ENCODE data around the gene CGREF1.

CGREF1 gene

GRCh38 chr2:27158468-27158867 lies 39.5 kb upstream of the CGREF1 start:
- no peak overlapping the region for H3K4me2 ChIP-seq (ENCODE audit: low read length)
- no peak overlapping the region for H3K9ac ChIP-seq (ENCODE audit: low read length)
- H3K79me1 ChIP-seq (ENCODE audit: low read length): no peaks in the 10 kb centered on the region
- no peak overlapping the region for H3K18ac ChIP-seq (ENCODE audit: low read length)
- H3K4me1 ChIP-seq (ENCODE audit: control insufficient read depth, low read depth, low read length): no peaks in the 10 kb centered on the region
- no peak overlapping the region for H2BK120ac ChIP-seq (ENCODE audit: low read depth, low read length)
- H4K5ac ChIP-seq (ENCODE audit: low read length): no peak overlapping the region
- no peaks in the 10 kb centered on the region for H3K36me3 ChIP-seq (ENCODE audit: control insufficient read depth, insufficient read depth, low read length)
- no peak overlapping the region for H3K4me3 ChIP-seq (ENCODE audit: low read length)
- no peak overlapping the region for H3K56ac ChIP-seq (ENCODE audit: low read length)
- DNase-seq: no peak
- no peak overlapping the region for H2BK5ac ChIP-seq (ENCODE audit: low read length)
- no peak overlapping the region for H4K8ac ChIP-seq (ENCODE audit: low read depth, low read length)
- H3K27ac ChIP-seq (ENCODE audit: low read depth, low read length): no peak overlapping the region
- no peaks in the 10 kb centered on the region for H3K27me3 ChIP-seq (ENCODE audit: insufficient read depth, low read length, poor library complexity)
- H3K4ac ChIP-seq (ENCODE audit: low read depth, low read length): no peak overlapping the region
- H3K23ac ChIP-seq (ENCODE audit: low read length): no peak overlapping the region
- no peaks in the 10 kb centered on the region for H3K79me2 ChIP-seq (ENCODE audit: control insufficient read depth, insufficient read depth, low read length)
- no peak overlapping the region for H2AK5ac ChIP-seq (ENCODE audit: low read length)
- H2BK15ac ChIP-seq (replicated peaks; ENCODE audit: low read depth): no peak overlapping the region
- no CpG with 5 or more reads among the region's 6 CpGs for WGBS (ENCODE audit: extremely low coverage, insufficient coverage, low lambda C conversion rate)

GRCh38 chr2:27155069-27155520 lies 36.2 kb upstream of the CGREF1 start:
- DNase-seq: no peak
- H3K27me3 ChIP-seq (ENCODE audit: insufficient read depth, low read length, poor library complexity): no peaks in the 10 kb centered on the region
- H2BK5ac ChIP-seq (ENCODE audit: low read length): no peak overlapping the region
- H3K9ac ChIP-seq (ENCODE audit: low read length): no peak overlapping the region
- H2AK5ac ChIP-seq (ENCODE audit: low read length): no peak overlapping the region
- H2BK120ac ChIP-seq (ENCODE audit: low read depth, low read length): no peak overlapping the region
- no peak overlapping the region for H3K4ac ChIP-seq (ENCODE audit: low read depth, low read length)
- no peaks in the 10 kb centered on the region for H3K79me1 ChIP-seq (ENCODE audit: low read length)
- H3K18ac ChIP-seq (ENCODE audit: low read length): no peak overlapping the region
- H4K5ac ChIP-seq (ENCODE audit: low read length): no peak overlapping the region
- H3K4me1 ChIP-seq (ENCODE audit: control insufficient read depth, low read depth, low read length): no peaks in the 10 kb centered on the region
- no peak overlapping the region for H3K4me3 ChIP-seq (ENCODE audit: low read length)
- no peak overlapping the region for H3K23ac ChIP-seq (ENCODE audit: low read length)
- no peak overlapping the region for H3K27ac ChIP-seq (ENCODE audit: low read depth, low read length)
- H4K8ac ChIP-seq (ENCODE audit: low read depth, low read length): no peak overlapping the region
- H2BK15ac ChIP-seq (replicated peaks; ENCODE audit: low read depth): no peak overlapping the region
- H3K36me3 ChIP-seq (ENCODE audit: control insufficient read depth, insufficient read depth, low read length): no peaks in the 10 kb centered on the region
- no CpG with 5 or more reads among the region's 9 CpGs for WGBS (ENCODE audit: extremely low coverage, insufficient coverage, low lambda C conversion rate)
- H3K4me2 ChIP-seq (ENCODE audit: low read length): no peak overlapping the region
- no peak overlapping the region for H3K56ac ChIP-seq (ENCODE audit: low read length)
- H3K79me2 ChIP-seq (ENCODE audit: control insufficient read depth, insufficient read depth, low read length): no peaks in the 10 kb centered on the region

- H2BK5ac ChIP-seq (ENCODE audit: low read length): no peak overlapping the region
- no peaks in the 10 kb centered on the region for H3K4me1 ChIP-seq (ENCODE audit: control insufficient read depth, low read depth, low read length)
- no peaks in the 10 kb centered on the region for H3K27me3 ChIP-seq (ENCODE audit: insufficient read depth, low read length, poor library complexity)
- H3K79me1 ChIP-seq (ENCODE audit: low read length): no peaks in the 10 kb centered on the region
- H2BK15ac ChIP-seq (replicated peaks; ENCODE audit: low read depth): no peak overlapping the region
- H2AK5ac ChIP-seq (ENCODE audit: low read length): no peak overlapping the region
- no peak for DNase-seq
- H2BK120ac ChIP-seq (ENCODE audit: low read depth, low read length): no peak overlapping the region
- no peak overlapping the region for H3K27ac ChIP-seq (ENCODE audit: low read depth, low read length)
- no peak overlapping the region for H4K5ac ChIP-seq (ENCODE audit: low read length)
- WGBS (ENCODE audit: extremely low coverage, insufficient coverage, low lambda C conversion rate): no CpG with 5 or more reads among the region's 6 CpGs
- no peak overlapping the region for H3K18ac ChIP-seq (ENCODE audit: low read length)
- no peak overlapping the region for H3K9ac ChIP-seq (ENCODE audit: low read length)
- no peak overlapping the region for H3K4me2 ChIP-seq (ENCODE audit: low read length)
- H3K4me3 ChIP-seq (ENCODE audit: low read length): no peak overlapping the region
- H3K79me2 ChIP-seq (ENCODE audit: control insufficient read depth, insufficient read depth, low read length): no peaks in the 10 kb centered on the region
- no peak overlapping the region for H3K4ac ChIP-seq (ENCODE audit: low read depth, low read length)
- H3K23ac ChIP-seq (ENCODE audit: low read length): no peak overlapping the region
- no peak overlapping the region for H4K8ac ChIP-seq (ENCODE audit: low read depth, low read length)
- no peaks in the 10 kb centered on the region for H3K36me3 ChIP-seq (ENCODE audit: control insufficient read depth, insufficient read depth, low read length)
- no peak overlapping the region for H3K56ac ChIP-seq (ENCODE audit: low read length)
These were observed 35.6 kb upstream of the CGREF1 start for GRCh38 chr2:27154488-27154887.

- Histone ChIP-seq H2BK5ac (ENCODE audit: low read length) (no peak overlapping the region), H3K4me2 (ENCODE audit: low read length) (no peak overlapping the region), H3K4me3 (ENCODE audit: low read length) (no peak overlapping the region), H2BK120ac (ENCODE audit: low read depth, low read length) (no peak overlapping the region), H2BK15ac (replicated peaks; ENCODE audit: low read depth) (no peak overlapping the region), H3K4ac (ENCODE audit: low read depth, low read length) (no peak overlapping the region), H3K9ac (ENCODE audit: low read length) (no peak overlapping the region), H3K27ac (ENCODE audit: low read depth, low read length) (no peak overlapping the region), H3K23ac (ENCODE audit: low read length) (no peak overlapping the region), H3K56ac (ENCODE audit: low read length) (no peak overlapping the region), H3K4me1 (ENCODE audit: control insufficient read depth, low read depth, low read length) (no peaks in the 10 kb centered on the region), H3K18ac (ENCODE audit: low read length) (no peak overlapping the region), H3K36me3 (ENCODE audit: control insufficient read depth, insufficient read depth, low read length) (no peaks in the 10 kb centered on the region), H3K79me1 (ENCODE audit: low read length) (no peaks in the 10 kb centered on the region), H3K27me3 (ENCODE audit: insufficient read depth, low read length, poor library complexity) (no peaks in the 10 kb centered on the region), H4K8ac (ENCODE audit: low read depth, low read length) (no peak overlapping the region), H4K5ac (ENCODE audit: low read length) (no peak overlapping the region), H3K79me2 (ENCODE audit: control insufficient read depth, insufficient read depth, low read length) (no peaks in the 10 kb centered on the region), H2AK5ac (ENCODE audit: low read length) (no peak overlapping the region)
- WGBS (ENCODE audit: extremely low coverage, insufficient coverage, low lambda C conversion rate): no CpG with 5 or more reads among the region's 2 CpGs
- DNase-seq: no peak
These were observed 34.0 kb upstream of the CGREF1 start for GRCh38 chr2:27152796-27153464.

- Histone ChIP-seq H3K79me2 (ENCODE audit: control insufficient read depth, insufficient read depth, low read length) (no peaks in the 10 kb centered on the region), H3K23ac (ENCODE audit: low read length) (no peak overlapping the region), H2AK5ac (ENCODE audit: low read length) (no peak overlapping the region), H3K56ac (ENCODE audit: low read length) (no peak overlapping the region), H3K79me1 (ENCODE audit: low read length) (no peaks in the 10 kb centered on the region), H3K4ac (ENCODE audit: low read depth, low read length) (no peak overlapping the region), H2BK15ac (replicated peaks; ENCODE audit: low read depth) (no peak overlapping the region), H2BK120ac (ENCODE audit: low read depth, low read length) (no peak overlapping the region), H3K27ac (ENCODE audit: low read depth, low read length) (no peak overlapping the region), H3K9ac (ENCODE audit: low read length) (no peak overlapping the region), H3K18ac (ENCODE audit: low read length) (no peak overlapping the region), H4K8ac (ENCODE audit: low read depth, low read length) (no peak overlapping the region), H3K4me3 (ENCODE audit: low read length) (no peak overlapping the region), H3K4me2 (ENCODE audit: low read length) (no peak overlapping the region), H3K36me3 (ENCODE audit: control insufficient read depth, insufficient read depth, low read length) (no peaks in the 10 kb centered on the region), H3K4me1 (ENCODE audit: control insufficient read depth, low read depth, low read length) (no peaks in the 10 kb centered on the region), H2BK5ac (ENCODE audit: low read length) (no peak overlapping the region), H3K27me3 (ENCODE audit: insufficient read depth, low read length, poor library complexity) (no peaks in the 10 kb centered on the region), H4K5ac (ENCODE audit: low read length) (no peak overlapping the region)
- WGBS (ENCODE audit: extremely low coverage, insufficient coverage, low lambda C conversion rate): no CpG with 5 or more reads among the region's 8 CpGs
- DNase-seq: peak; percentile 57
These were observed 33.3 kb upstream of the CGREF1 start for GRCh38 chr2:27152102-27152795.
